ENCODE results near the gene CDK2.

GRCh38 chr12:56007564-56008559 lies 41.2 kb downstream of the CDK2 start:
- TF ChIP-seq POLR2A (IDR thresholded peaks at IDR 0.05) (no peak), CTCF (IDR thresholded peaks at IDR 0.05) (no peak), POLR2AphosphoS5 (IDR thresholded peaks at IDR 0.05) (no peak)
